ENCODE data around the gene CACNA2D2. TPM values are rescaled to one million over a fixed set of nuclear protein-coding genes. Genes with fewer than 3 reads are reported as not detected.

The CACNA2D2 gene
- total RNA-seq, 1 donor from 2014 or later: 0.21 TPM

GRCh38 chr3:50395070-50395860 is 108.2 kb downstream of the CACNA2D2 start:
- Histone ChIP-seq H3K4me3 (ENCODE audit: low read depth, low read length) (no peak overlapping the region), H3K36me3 (ENCODE audit: control insufficient read depth, insufficient read depth, low read length) (no peaks in the 10 kb centered on the region), H3K27me3 (ENCODE audit: control insufficient read depth, insufficient read depth, low read length) (peaks cover 10% of the 10 kb centered on the region)
- no peak for TF ChIP-seq CTCF (IDR thresholded peaks at IDR 0.05; ENCODE audit: insufficient read depth, low read length, poor library complexity, severe bottlenecking)
- no peak for DNase-seq (ENCODE audit: low read depth)

GRCh38 chr3:50393061-50393460 is 110.4 kb downstream of the CACNA2D2 start:
- TF ChIP-seq CTCF (IDR thresholded peaks at IDR 0.05; ENCODE audit: insufficient read depth, low read length, poor library complexity, severe bottlenecking): no peak
- Histone ChIP-seq H3K36me3 (ENCODE audit: control insufficient read depth, insufficient read depth, low read length) (no peaks in the 10 kb centered on the region), H3K27me3 (ENCODE audit: control insufficient read depth, insufficient read depth, low read length) (peaks cover 8% of the 10 kb centered on the region), H3K4me3 (ENCODE audit: low read depth, low read length) (no peak overlapping the region)
- no peak for DNase-seq (ENCODE audit: low read depth)

GRCh38 chr3:50392101-50392715 is 111.2 kb downstream of the CACNA2D2 start:
- no peak for DNase-seq (ENCODE audit: low read depth)
- no peak for TF ChIP-seq CTCF (IDR thresholded peaks at IDR 0.05; ENCODE audit: insufficient read depth, low read length, poor library complexity, severe bottlenecking)
- H3K27me3 ChIP-seq (ENCODE audit: control insufficient read depth, insufficient read depth, low read length): peaks cover 10% of the 10 kb centered on the region

GRCh38 chr3:50390508-50391224 is 112.8 kb downstream of the CACNA2D2 start:
- DNase-seq (ENCODE audit: low read depth): no peak
- Histone ChIP-seq H3K4me3 (ENCODE audit: low read depth, low read length) (no peak overlapping the region), H3K36me3 (ENCODE audit: control insufficient read depth, insufficient read depth, low read length) (no peaks in the 10 kb centered on the region), H3K27me3 (ENCODE audit: control insufficient read depth, insufficient read depth, low read length) (peaks cover 25% of the 10 kb centered on the region)
- TF ChIP-seq CTCF (IDR thresholded peaks at IDR 0.05; ENCODE audit: insufficient read depth, low read length, poor library complexity, severe bottlenecking): no peak

More at GRCh38 chr3:50392101-50392715, 111.2 kb downstream of the CACNA2D2 start:
- Histone ChIP-seq H3K36me3 (ENCODE audit: control insufficient read depth, insufficient read depth, low read length) (no peaks in the 10 kb centered on the region), H3K4me3 (ENCODE audit: low read depth, low read length) (no peak overlapping the region)

GRCh38 chr3:50389414-50389767 is 114.0 kb downstream of the CACNA2D2 start:
- DNase-seq (ENCODE audit: low read depth): no peak
- Histone ChIP-seq H3K4me3 (ENCODE audit: low read depth, low read length) (no peak overlapping the region), H3K36me3 (ENCODE audit: control insufficient read depth, insufficient read depth, low read length) (no peaks in the 10 kb centered on the region), H3K27me3 (ENCODE audit: control insufficient read depth, insufficient read depth, low read length) (peaks cover 36% of the 10 kb centered on the region)
- no peak for TF ChIP-seq CTCF (IDR thresholded peaks at IDR 0.05; ENCODE audit: insufficient read depth, low read length, poor library complexity, severe bottlenecking)

All from kidney epithelial cell (primary cell).